ENCODE measurements around the gene TCF20. TPM values are rescaled to one million over a fixed set of nuclear protein-coding genes. Genes with fewer than 3 reads are reported as not detected.

Gene TCF20
- total and polyA plus RNA-seq, 5 experiments from 2014 or later = 1.3 to 109 (median 3.4) TPM

DNA sequence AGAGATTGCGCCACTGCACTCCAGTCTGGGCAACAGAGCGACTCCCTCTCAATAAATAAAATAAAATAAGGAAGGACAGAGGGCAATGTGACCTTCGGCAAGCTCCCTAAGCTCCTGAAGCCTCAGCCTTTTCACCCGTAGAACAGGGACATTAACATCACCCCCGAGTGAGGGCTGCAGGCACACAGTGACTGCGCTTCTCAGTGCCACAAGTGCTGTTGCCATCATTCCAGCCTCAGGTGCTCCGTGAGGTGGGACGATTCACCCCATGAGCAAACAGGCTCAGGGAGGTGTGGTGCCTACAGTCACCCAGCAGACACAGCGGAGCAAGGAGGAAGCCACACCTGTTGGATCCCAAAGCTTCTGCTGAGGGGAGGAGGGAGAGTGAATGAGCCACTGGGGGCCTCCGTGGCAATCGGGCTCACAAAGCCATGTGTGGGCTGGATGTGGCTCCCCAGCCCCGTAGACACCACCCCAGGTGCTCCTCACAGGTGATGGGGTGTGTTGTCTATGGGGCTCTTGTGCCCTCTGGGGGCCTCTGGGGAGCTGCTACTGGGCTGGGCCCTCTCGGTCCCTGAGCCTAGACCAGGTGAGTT, 9.1 kb upstream of the TCF20 start:
- H3K9me3 Mint-ChIP-seq = no peaks in the 10 kb centered on the region
- POLR2A ChIA-PET = interaction anchor here (0.9 kb wide), 1 partner anchor 35 kb away, joined by 3 read pairs; no protein-coding TSS in a partner anchor

GRCh38 chr22:42277988-42278776, 7.7 kb upstream of the TCF20 start:
- no peak for ATAC-seq
- Mint-ChIP-seq H3K9me3 (no peaks in the 10 kb centered on the region), H3K4me3 (no peak overlapping the region), H3K27ac (peak overlapping the region in 1 of 10 donors; percentile 11), H3K4me1 (peaks cover 2 to 6% (median 5%) of the 10 kb centered on the region in 4 donors), H3K27me3 (peaks cover 0 to 6% (median 4%) of the 10 kb centered on the region in 5 donors), H3K36me3 (no peaks in the 10 kb centered on the region)
- DNase-seq = no peak
- POLR2A ChIA-PET = no interaction called here

More for the DNA sequence above, 9.1 kb upstream of the TCF20 start:
- H3K36me3 Mint-ChIP-seq = no peaks in the 10 kb centered on the region
- DNase-seq (no peak), ATAC-seq (no peak)
- peaks cover 2 to 14% (median 13%) of the 10 kb centered on the region in 4 donors for H3K4me1 Mint-ChIP-seq
- H3K27ac Mint-ChIP-seq = peak overlapping the region in 2 of 10 donors; percentile 24 to 35
- peaks cover 0 to 15% (median 5%) of the 10 kb centered on the region in 5 donors for H3K27me3 Mint-ChIP-seq
- H3K4me3 Mint-ChIP-seq = peak overlapping the region in 1 of 10 donors; percentile 4

- Mint-ChIP-seq H3K36me3 (no peaks in the 10 kb centered on the region), H3K4me3 (no peak overlapping the region), H3K27ac (no peak overlapping the region), H3K4me1 (peaks cover 0 to 2% (median under 1%) of the 10 kb centered on the region in 4 donors), H3K9me3 (no peaks in the 10 kb centered on the region), H3K27me3 (peaks cover 0 to 2% (median 0%) of the 10 kb centered on the region in 5 donors)
- ATAC-seq (no peak), DNase-seq (no peak)
- POLR2A ChIA-PET = no interaction called here
These were observed 6.8 kb upstream of the TCF20 start for GRCh38 chr22:42277232-42277753.

DNA sequence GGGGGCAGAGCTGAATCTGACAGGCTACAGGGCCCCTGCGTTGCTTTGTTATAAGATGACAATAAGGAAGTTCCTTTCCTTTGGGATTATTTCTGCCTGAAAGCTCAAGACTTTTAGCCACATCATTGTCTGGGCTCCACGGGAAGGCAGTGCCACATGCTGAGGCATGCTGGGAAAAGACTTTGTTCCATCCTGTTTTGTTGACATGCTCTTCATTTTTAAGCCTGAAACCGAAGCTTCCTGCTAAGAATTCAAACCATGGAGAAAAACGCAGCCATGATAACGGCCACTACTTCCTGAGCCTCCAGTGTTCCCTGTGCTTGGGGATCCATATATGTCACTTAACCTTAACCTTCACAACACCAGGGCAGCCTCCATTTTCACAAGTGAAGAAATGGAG, 5.5 kb upstream of the TCF20 start:
- ATAC-seq (no peak), DNase-seq (no peak)
- POLR2A ChIA-PET = interaction anchor here (1.4 kb wide), 1 partner anchor 36 kb away, joined by 3 read pairs; no protein-coding TSS in a partner anchor
- no peaks in the 10 kb centered on the region for H3K36me3 Mint-ChIP-seq
- H3K4me3 Mint-ChIP-seq = no peak overlapping the region
- no peaks in the 10 kb centered on the region for H3K9me3 Mint-ChIP-seq
- no peaks in the 10 kb centered on the region for H3K27me3 Mint-ChIP-seq
- no peak overlapping the region for H3K27ac Mint-ChIP-seq
- peaks cover 0 to 1% (median under 1%) of the 10 kb centered on the region in 4 donors for H3K4me1 Mint-ChIP-seq

DNA sequence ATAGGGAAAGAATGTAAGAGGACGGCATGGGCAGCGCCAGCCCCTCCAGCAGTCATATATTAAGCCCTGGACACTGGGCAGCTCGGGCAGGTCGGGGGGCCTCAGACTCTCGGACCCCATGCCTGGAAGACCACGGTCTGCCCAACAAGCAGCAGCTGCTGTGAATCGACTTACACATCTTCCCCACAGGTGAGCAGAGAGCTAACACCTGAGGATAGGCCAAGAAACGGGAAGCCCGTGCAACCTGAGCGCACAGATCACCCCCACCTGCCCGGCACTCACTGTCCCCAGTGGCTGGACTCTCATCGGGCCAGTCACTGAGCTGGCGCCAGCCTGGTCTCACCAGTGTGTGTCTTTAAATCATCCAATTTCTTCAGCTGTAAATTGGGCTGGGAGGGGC, 4.7 kb upstream of the TCF20 start:
- Mint-ChIP-seq H3K27me3 (no peaks in the 10 kb centered on the region), H3K4me1 (peaks cover 0 to 1% (median under 1%) of the 10 kb centered on the region in 4 donors), H3K36me3 (no peaks in the 10 kb centered on the region), H3K4me3 (no peak overlapping the region), H3K27ac (no peak overlapping the region), H3K9me3 (no peaks in the 10 kb centered on the region)
- DNase-seq (no peak), ATAC-seq (no peak)
- POLR2A ChIA-PET = interaction anchor here (1.4 kb wide), 1 partner anchor 37 kb away, joined by 3 read pairs; no protein-coding TSS in a partner anchor

- Mint-ChIP-seq H3K9me3 (no peaks in the 10 kb centered on the region), H3K4me3 (peak overlapping the region in 4 of 10 donors; percentile 10 to 42 (median 22)), H3K27ac (peak overlapping the region in 1 of 10 donors; percentile 86), H3K4me1 (peaks cover 5 to 8% (median 6%) of the 10 kb centered on the region in 4 donors), H3K36me3 (no peaks in the 10 kb centered on the region), H3K27me3 (no peaks in the 10 kb centered on the region)
- ATAC-seq = no peak
- DNase-seq = no peak
- POLR2A ChIA-PET = interaction anchor here (0.6 kb wide), 1 partner anchor 376 kb away, joined by 4 read pairs; no protein-coding TSS in a partner anchor
These were observed 3.5 kb upstream of the TCF20 start for GRCh38 chr22:42273855-42274451.

GRCh38 chr22:42272431-42272999, 2.1 kb upstream of the TCF20 start:
- POLR2A ChIA-PET = interaction anchor here (0.9 kb wide), 1 partner anchor 10 kb away, joined by 3 read pairs; no protein-coding TSS in a partner anchor
- no peak for ATAC-seq
- Mint-ChIP-seq H3K4me1 (peaks cover 13 to 22% (median 20%) of the 10 kb centered on the region in 4 donors), H3K27ac (peak overlapping the region in 3 of 10 donors; percentile 9 to 12 (median 10)), H3K9me3 (no peaks in the 10 kb centered on the region), H3K36me3 (peaks cover 0 to 5% (median 0%) of the 10 kb centered on the region in 3 donors), H3K27me3 (no peaks in the 10 kb centered on the region), H3K4me3 (peak overlapping the region in 6 of 10 donors; percentile 18 to 70 (median 51))
- no peak for DNase-seq

DNA sequence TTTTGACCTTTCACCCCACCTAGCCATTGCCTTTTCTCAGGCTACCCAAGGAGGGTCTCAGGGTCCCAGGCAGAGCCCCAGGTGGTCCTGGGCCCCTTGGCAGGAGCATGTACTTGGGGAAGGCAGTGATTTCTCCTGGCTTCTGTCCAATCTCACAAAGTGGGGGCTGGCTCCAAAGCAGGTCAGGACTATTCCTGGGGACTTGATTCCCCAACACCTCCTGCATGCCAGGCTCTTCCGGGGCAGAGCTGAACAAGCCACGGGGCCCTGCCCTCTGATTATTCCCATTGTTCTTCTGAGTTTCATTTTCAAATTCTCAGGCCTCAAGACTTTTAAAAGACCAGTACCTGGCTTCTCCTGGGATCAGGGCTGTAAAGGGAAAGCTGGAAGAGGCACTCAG, 1.5 kb upstream of the TCF20 start:
- no peaks in the 10 kb centered on the region for H3K27me3 Mint-ChIP-seq
- H3K27ac Mint-ChIP-seq = peak overlapping the region in 6 of 10 donors; percentile 9 to 83 (median 25)
- H3K4me1 Mint-ChIP-seq = peaks cover 14 to 27% (median 24%) of the 10 kb centered on the region in 4 donors
- peak overlapping the region in 8 of 10 donors; percentile 18 to 87 (median 82) for H3K4me3 Mint-ChIP-seq
- ATAC-seq (no peak), DNase-seq (no peak)
- POLR2A ChIA-PET = interaction anchor here (0.9 kb wide), 1 partner anchor 10 kb away, joined by 3 read pairs; no protein-coding TSS in a partner anchor
- no peaks in the 10 kb centered on the region for H3K9me3 Mint-ChIP-seq
- peaks cover 0 to 11% (median 0%) of the 10 kb centered on the region in 3 donors for H3K36me3 Mint-ChIP-seq

DNA sequence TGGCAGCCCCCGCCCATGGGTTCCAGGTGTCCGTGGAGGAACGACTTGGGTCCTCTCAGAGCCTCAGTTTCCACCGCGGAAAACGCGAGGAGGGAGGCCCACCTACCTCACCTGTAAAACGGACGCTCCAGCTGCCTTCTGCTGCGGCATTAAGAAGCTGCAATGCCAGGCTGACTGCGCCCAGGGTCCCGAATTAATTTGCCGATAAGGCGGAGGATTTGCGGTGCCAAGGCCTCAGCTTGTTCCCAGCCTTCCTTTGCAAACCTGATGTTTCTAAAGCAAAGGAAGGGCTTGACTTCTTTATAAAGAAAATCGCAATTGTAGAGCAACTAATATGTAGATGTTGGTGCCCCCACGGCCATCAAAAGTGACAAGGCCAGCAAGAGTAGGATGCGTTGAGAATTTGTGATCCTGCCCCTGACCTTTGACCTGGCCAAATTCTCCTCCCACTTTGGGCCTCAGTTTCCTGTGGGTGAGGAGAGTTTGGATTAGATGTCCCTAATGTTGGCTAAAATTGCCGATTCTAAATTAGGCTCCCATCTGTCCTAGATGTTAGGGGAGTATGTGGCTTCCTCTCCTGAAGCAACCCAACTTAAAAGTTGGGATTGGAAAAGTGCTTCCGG, 849 bp upstream of the TCF20 start:
- H3K4me1 Mint-ChIP-seq = peaks cover 14 to 33% (median 27%) of the 10 kb centered on the region in 4 donors
- peaks cover 0 to 13% (median 0%) of the 10 kb centered on the region in 3 donors for H3K36me3 Mint-ChIP-seq
- ATAC-seq (no peak), DNase-seq (no peak)
- peak overlapping the region in 8 of 10 donors; percentile 67 to 92 (median 80) for H3K27ac Mint-ChIP-seq
- H3K27me3 Mint-ChIP-seq = no peaks in the 10 kb centered on the region
- POLR2A ChIA-PET = interaction anchor here (0.8 to 1.2 kb wide), 2 partner anchors 46 to 181 kb away, joined by 3 to 5 read pairs; partner anchors contain the start of gene NDUFA6
- H3K4me3 Mint-ChIP-seq = peak overlapping the region; percentile 50 to 87 (median 82)
- H3K9me3 Mint-ChIP-seq = no peaks in the 10 kb centered on the region

DNA sequence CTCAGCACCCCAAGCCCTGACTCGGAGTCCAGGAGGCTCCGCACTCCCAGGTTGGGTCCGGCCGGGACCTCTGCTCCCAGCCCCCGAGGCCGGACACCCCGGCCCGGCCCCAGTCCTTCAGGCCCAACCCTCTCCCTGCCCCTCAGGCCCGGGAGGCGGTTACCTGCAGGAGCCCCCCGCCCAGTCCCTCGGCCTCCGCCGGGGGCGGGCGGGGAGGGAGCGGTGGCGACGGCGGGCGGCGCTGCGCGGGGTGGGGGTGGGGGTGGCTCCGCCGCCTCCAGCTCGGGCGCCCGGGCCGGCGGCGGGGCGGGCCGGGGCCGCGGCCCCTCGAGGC, 310 bp downstream of the TCF20 start:
- H3K27me3 Mint-ChIP-seq = no peaks in the 10 kb centered on the region
- ATAC-seq (peak; percentile 62 to 70), DNase-seq (peak in 2 of 10 donors; percentile 10 to 69)
- H3K27ac Mint-ChIP-seq = peak overlapping the region in 8 of 10 donors; percentile 71 to 89 (median 76)
- H3K4me3 Mint-ChIP-seq = peak overlapping the region; percentile 56 to 95 (median 82)
- POLR2A ChIA-PET = interaction anchor here (0.5 to 1.2 kb wide), 3 partner anchors 97 to 564 kb away, joined by 4 to 6 read pairs (median 5); partner anchors contain the start of gene NDUFA6
- peaks cover 0 to 13% (median 0%) of the 10 kb centered on the region in 3 donors for H3K36me3 Mint-ChIP-seq
- no peaks in the 10 kb centered on the region for H3K9me3 Mint-ChIP-seq
- peaks cover 19 to 43% (median 38%) of the 10 kb centered on the region in 4 donors for H3K4me1 Mint-ChIP-seq

DNA sequence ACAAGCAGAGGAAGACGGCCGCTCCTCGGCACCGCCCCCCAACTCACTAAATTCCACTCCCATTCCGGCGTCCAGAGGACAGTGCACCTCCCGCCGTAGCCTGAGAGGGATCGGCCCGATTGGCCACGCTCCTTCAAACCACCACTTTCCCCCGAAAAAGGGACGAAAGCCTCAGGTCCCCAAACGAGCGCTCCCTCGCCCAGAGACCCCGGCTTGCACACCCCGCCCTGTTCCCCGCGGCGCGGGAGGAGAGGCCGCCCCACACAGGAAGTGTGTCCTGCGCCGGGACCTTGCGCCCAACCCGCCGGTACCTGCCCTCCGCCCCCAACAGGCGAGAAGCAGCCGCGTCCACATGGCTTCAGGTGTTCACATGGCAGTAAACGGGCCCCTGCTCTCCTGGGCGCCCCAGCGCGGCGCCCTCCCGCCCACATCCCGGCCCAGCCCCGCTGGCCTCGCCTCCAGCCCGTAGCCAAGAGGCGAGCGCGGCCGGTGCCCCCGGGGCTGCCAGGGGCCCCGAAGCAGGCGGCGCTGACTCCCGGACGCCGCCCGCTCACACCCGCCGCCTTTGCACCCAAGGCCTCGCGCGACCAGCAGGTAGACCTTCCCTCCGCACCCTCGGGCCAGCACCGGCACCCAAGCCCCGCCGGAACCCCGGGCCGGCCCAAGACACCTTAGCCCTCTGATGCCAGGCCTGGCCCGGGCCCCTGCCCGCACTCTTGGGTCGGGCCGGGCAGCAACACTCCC, 849 bp downstream of the TCF20 start:
- peak; percentile 74 to 75 for ATAC-seq
- Mint-ChIP-seq H3K36me3 (peaks cover 0 to 13% (median 0%) of the 10 kb centered on the region in 3 donors), H3K27ac (peak overlapping the region; percentile 78 to 95 (median 90)), H3K9me3 (no peaks in the 10 kb centered on the region), H3K27me3 (no peaks in the 10 kb centered on the region), H3K4me3 (peak overlapping the region; percentile 83 to 96 (median 92)), H3K4me1 (peaks cover 23 to 49% (median 43%) of the 10 kb centered on the region in 4 donors)
- POLR2A ChIA-PET = interaction anchor here (0.5 to 1.2 kb wide), 3 partner anchors 97 to 179 kb away, joined by 3 to 6 read pairs (median 5); partner anchors contain the start of gene NDUFA6
- DNase-seq = peak; percentile 56 to 86 (median 64)

Measured in naive thymus-derived CD8-positive, alpha-beta T cell (primary cell).